WTC11 (cell line): Measurements from ENCODE around the gene SLC35F2. TPM values are rescaled to one million over a fixed set of nuclear protein-coding genes. Genes with fewer than 3 reads are reported as not detected.

Experiments
- ATAC-seq: fragments of 200-7000 bp; cut with Tn5 transposase; 2 replicates; pipeline ENCODE4 v1.10.0; 2021; ENCODE audit warnings: mild to moderate bottlenecking, moderate library complexity
- CTCF ChIA-PET: fragments of 300-600 bp; sonication (Branson Sonifier 250); formaldehyde crosslinking; loops from one replicate; lab custom pipeline; 2021; ENCODE audit warnings: antibody characterized with exemption; lab: Charles Lee
- POLR2A ChIA-PET: fragments of 350-600 bp; sonication (Branson Sonifier 250); formaldehyde crosslinking; loops from one replicate; lab custom pipeline; 2021; ENCODE audit warnings: antibody characterized with exemption; lab: Charles Lee
- DNase-seq: peaks from one replicate; pipeline ENCODE4 v3.0.0; 2021; ENCODE audit warnings: low spot score
- H3K27ac Mint-ChIP-seq: 2 replicates; pipeline ENCODE4 v1.8.0; 2021; ENCODE audit warnings: mixed read lengths
- H3K27me3 Mint-ChIP-seq: 2 replicates; pipeline ENCODE4 v1.8.0; 2021; ENCODE audit warnings: low read depth, mild to moderate bottlenecking, moderate library complexity, mixed read lengths
- H3K36me3 Mint-ChIP-seq: 2 replicates; pipeline ENCODE4 v1.8.0; 2021; ENCODE audit warnings: mixed read lengths
- H3K4me1 Mint-ChIP-seq: 2 replicates; pipeline ENCODE4 v1.8.0; 2022; ENCODE audit warnings: mixed read lengths
- H3K4me3 Mint-ChIP-seq: 2 replicates; pipeline ENCODE4 v1.8.0; 2021; ENCODE audit warnings: mild to moderate bottlenecking, moderate library complexity, mixed read lengths
- H3K9me3 Mint-ChIP-seq: 2 replicates; pipeline ENCODE4 v1.8.0; 2021; ENCODE audit warnings: mixed read lengths
- AFF4 ChIP-seq: sonication (generic); formaldehyde crosslinking; IDR thresholded peaks from 2 replicates; pipeline ENCODE4 v1.8.1; 2023; ENCODE audit warnings: mild to moderate bottlenecking, missing genetic modification reagents, borderline replicate concordance
- ATF3 ChIP-seq: sonication (generic); formaldehyde crosslinking; conservative IDR thresholded peaks from 2 replicates; pipeline ENCODE4 v1.8.1; 2022; ENCODE audit warnings: mild to moderate bottlenecking, missing genetic modification reagents
- ETV6 ChIP-seq: sonication (generic); formaldehyde crosslinking; IDR thresholded peaks from 2 replicates; pipeline ENCODE4 v1.8.1; 2022; ENCODE audit warnings: mild to moderate bottlenecking, missing genetic modification reagents
- GABPB1 ChIP-seq: sonication (generic); formaldehyde crosslinking; IDR thresholded peaks from 2 replicates; pipeline ENCODE4 v1.8.1; 2023; ENCODE audit warnings: mild to moderate bottlenecking, missing genetic modification reagents
- GRHL2 ChIP-seq: fragments of 250-450 bp; sonication (Bioruptor Pico); IDR thresholded peaks from 2 replicates; pipeline ENCODE4 v1.8.0; 2022; ENCODE audit warnings: mild to moderate bottlenecking, moderate library complexity; ENCODE audit not compliant: insufficient replicate concordance, severe bottlenecking
- JAZF1 ChIP-seq: fragments of 250-450 bp; sonication (Bioruptor Pico); IDR thresholded peaks from 2 replicates; pipeline ENCODE4 v1.9.0; 2021; ENCODE audit warnings: moderate library complexity, mild to moderate bottlenecking, inconsistent platforms
- MLX ChIP-seq: sonication (generic); formaldehyde crosslinking; IDR thresholded peaks from 2 replicates; pipeline ENCODE4 v1.8.1; 2023; ENCODE audit warnings: mild to moderate bottlenecking, missing genetic modification reagents, moderate library complexity
- MXD4 ChIP-seq: fragments of 250-450 bp; sonication (Bioruptor Pico); IDR thresholded peaks from 2 replicates; pipeline ENCODE4 v1.8.0; 2021; ENCODE audit warnings: mild to moderate bottlenecking, moderate library complexity, borderline replicate concordance
- NFE2L1 ChIP-seq: sonication (generic); formaldehyde crosslinking; IDR thresholded peaks from 2 replicates; pipeline ENCODE4 v1.8.1; 2023; ENCODE audit warnings: missing genetic modification reagents
- NR1H2 ChIP-seq: sonication (generic); formaldehyde crosslinking; IDR thresholded peaks from 2 replicates; pipeline ENCODE4 v1.9.0; 2021; ENCODE audit warnings: mild to moderate bottlenecking, moderate library complexity, missing genetic modification reagents
- ZNF121 ChIP-seq: sonication (generic); formaldehyde crosslinking; IDR thresholded peaks from 2 replicates; pipeline ENCODE4 v1.8.0; 2023; ENCODE audit warnings: missing genetic modification reagents
- ZNF219 ChIP-seq: sonication (generic); formaldehyde crosslinking; IDR thresholded peaks from 2 replicates; pipeline ENCODE4 v1.8.0; 2023; ENCODE audit warnings: missing genetic modification reagents, mild to moderate bottlenecking, borderline replicate concordance
- total RNA-seq: library from RNA; stranded (reverse); gene quantifications from 3 replicates; pipeline ENCODE4 v1.2.3, GENCODE V29; 2021
- TF ChIP-seq, protein P1 (sequence below): sonication (generic); formaldehyde crosslinking; IDR thresholded peaks from 2 replicates; pipeline ENCODE4 v1.8.1; 2022; ENCODE audit warnings: mild to moderate bottlenecking, moderate library complexity, missing genetic modification reagents
- TF ChIP-seq, protein P2 (sequence below): sonication (generic); formaldehyde crosslinking; IDR thresholded peaks from 2 replicates; pipeline ENCODE4 v1.8.1; 2023; ENCODE audit warnings: mild to moderate bottlenecking, missing genetic modification reagents, moderate library complexity

Gene SLC35F2
- total RNA-seq, 1 experiment from 2014 or later, result 27.1 TPM

DNA sequence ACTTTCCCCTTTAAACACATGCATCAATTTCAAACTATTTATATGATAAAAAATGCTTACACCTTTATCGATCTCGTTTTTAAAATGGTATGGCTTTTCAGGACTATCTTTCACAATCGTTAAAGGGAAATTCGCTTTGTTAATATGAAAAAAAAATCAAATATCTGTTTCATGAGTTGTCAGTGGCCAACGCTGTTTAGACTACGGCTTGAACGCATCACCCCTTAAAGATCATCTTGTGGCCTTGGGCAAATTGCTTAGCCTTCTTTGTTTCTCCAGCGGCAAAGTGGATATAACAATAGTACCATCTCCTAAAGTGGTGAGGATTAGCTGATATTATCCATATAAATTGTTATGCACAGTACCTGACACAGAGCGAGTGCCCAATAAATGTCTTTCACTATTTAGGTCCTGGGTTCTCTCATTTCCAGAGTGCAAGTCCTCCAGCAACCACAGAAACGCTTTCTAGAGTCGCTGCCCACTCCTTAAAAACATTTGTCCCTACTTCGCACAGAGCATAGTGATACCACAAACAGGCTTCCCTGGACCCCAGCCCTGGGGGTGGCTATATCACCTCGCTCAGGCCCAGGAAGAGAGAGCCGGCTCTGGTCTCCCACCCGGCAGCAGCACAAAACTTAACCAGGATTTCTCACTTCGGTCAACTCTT lies 904 bp downstream of the SLC35F2 start (continued):
- no peak for TF ChIP-seq ZNF219 (CRISPR knock-in tag)
- no peak for TF ChIP-seq NR1H2
- TF ChIP-seq GABPB1 (CRISPR knock-in tag), result no peak
- TF ChIP-seq GRHL2 (CRISPR knock-in tag), result no peak
- TF ChIP-seq JAZF1 (CRISPR knock-in tag), result no peak
- TF ChIP-seq, protein P1, sequence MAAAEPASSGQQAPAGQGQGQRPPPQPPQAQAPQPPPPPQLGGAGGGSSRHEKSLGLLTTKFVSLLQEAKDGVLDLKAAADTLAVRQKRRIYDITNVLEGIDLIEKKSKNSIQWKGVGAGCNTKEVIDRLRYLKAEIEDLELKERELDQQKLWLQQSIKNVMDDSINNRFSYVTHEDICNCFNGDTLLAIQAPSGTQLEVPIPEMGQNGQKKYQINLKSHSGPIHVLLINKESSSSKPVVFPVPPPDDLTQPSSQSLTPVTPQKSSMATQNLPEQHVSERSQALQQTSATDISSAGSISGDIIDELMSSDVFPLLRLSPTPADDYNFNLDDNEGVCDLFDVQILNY, result no peak
- no peak for TF ChIP-seq ZNF121 (CRISPR knock-in tag)
- no peak for TF ChIP-seq MXD4 (CRISPR knock-in tag)
- TF ChIP-seq AFF4 (CRISPR knock-in tag), result no peak
- no peak for TF ChIP-seq NFE2L1

DNA sequence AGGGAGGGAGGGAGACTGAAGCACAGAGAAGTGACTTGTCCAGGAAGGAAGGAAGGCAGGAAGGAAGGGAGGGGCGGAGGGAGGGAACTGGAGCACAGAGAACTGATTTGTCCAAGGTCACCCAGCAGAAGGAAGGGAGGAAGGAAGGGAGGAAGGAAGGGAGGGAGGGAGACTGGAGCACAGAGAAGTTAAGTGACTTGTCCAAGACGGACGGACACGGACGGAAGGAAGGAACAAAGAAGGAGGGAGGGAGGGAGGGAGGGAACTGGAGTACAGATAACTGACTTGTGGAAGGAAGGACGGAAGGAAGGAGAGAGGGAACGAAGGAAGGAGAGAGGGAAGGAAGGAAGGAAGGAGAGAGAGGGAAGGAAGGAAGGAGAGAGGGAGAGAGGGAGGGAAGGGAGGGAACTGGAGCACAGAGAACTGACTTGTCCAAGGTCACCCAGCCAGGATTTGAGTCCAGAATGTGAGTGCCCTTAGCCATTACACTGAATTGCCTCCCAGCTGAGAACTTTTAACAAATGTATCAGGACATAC lies 1.5 kb downstream of the SLC35F2 start:
- no peak for TF ChIP-seq NFE2L1
- peak; percentile 89 for TF ChIP-seq ETV6 (CRISPR knock-in tag)
- DNase-seq (no peak), ATAC-seq (no peak)
- H3K27ac Mint-ChIP-seq, result no peak overlapping the region
- H3K9me3 Mint-ChIP-seq, result no peaks in the 10 kb centered on the region
- H3K27me3 Mint-ChIP-seq, result peaks cover 8% of the 10 kb centered on the region
- CTCF ChIA-PET, result no interaction called here
- no peaks in the 10 kb centered on the region for H3K36me3 Mint-ChIP-seq
- peak overlapping the region; percentile 95 for H3K4me3 Mint-ChIP-seq
- POLR2A ChIA-PET, result no interaction called here
- H3K4me1 Mint-ChIP-seq, result peaks cover 21% of the 10 kb centered on the region

DNA sequence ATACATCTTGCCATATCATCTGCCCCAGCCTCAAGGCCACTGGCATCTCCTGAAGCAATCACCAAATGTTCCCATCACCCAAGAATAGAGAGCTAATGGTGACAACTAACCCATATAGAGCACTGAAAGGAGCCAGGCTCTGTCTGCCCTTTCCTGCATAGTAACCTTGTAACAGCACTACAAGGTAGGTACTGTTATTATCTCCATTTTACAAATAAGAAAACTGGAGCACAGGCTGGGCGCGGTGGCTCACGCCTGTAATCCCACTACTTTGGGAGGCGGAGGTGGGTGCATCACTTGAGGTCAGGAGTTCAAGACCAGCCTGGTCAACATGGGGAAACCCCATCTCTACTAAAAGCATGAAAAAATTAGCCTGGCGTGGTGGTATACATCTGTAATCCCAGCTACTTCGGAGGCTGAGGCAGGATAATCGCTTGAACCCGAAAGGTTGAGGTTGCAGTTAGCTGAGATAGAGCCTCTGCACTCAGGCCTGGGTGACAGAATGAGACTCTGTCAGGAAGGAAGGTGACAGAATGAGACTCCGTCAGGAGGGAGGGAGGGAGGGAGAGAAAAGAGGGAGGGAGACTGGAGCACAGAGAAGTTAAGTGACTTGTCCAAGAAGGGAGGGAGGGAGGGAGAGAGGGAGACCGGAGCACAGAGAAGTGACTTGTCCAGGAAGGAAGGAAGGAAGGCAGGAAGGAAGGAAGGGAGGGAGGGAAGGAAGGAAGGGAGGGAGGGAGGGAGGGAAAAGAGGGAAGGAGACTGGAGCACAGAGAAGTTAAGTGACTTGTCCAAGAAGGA lies 2.2 kb downstream of the SLC35F2 start:
- Mint-ChIP-seq H3K36me3 (no peaks in the 10 kb centered on the region), H3K4me1 (peaks cover 27% of the 10 kb centered on the region), H3K27ac (no peak overlapping the region), H3K4me3 (peak overlapping the region; percentile 95), H3K27me3 (peaks cover 8% of the 10 kb centered on the region), H3K9me3 (no peaks in the 10 kb centered on the region)
- ChIA-PET POLR2A (no interaction called here), CTCF (interaction anchor here (0.7 kb wide), 1 partner anchor 261 kb away, joined by 3 read pairs; no protein-coding TSS in a partner anchor)
- ATAC-seq, result no peak
- no peak for DNase-seq
- TF ChIP-seq ZNF121 (CRISPR knock-in tag) (no peak), ATF3 (CRISPR knock-in tag) (no peak), MLX (CRISPR knock-in tag) (no peak)
- TF ChIP-seq, protein P2, sequence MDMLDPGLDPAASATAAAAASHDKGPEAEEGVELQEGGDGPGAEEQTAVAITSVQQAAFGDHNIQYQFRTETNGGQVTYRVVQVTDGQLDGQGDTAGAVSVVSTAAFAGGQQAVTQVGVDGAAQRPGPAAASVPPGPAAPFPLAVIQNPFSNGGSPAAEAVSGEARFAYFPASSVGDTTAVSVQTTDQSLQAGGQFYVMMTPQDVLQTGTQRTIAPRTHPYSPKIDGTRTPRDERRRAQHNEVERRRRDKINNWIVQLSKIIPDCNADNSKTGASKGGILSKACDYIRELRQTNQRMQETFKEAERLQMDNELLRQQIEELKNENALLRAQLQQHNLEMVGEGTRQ (CRISPR knock-in tag), result no peak
